A673 (cell line): ENCODE data around the gene P4HA2.

Experiments used
- CTCF ChIP-seq: fragments of 300-800, 200-600 bp; sonication (generic); conservative IDR thresholded peaks from 2 replicates; pipeline ENCODE4 v1.5.1; 2017; ENCODE audit warnings: low read depth, mild to moderate bottlenecking, antibody characterized with exemption, low read length, moderate library complexity, mixed read lengths
- EZH2 ChIP-seq: fragments of 200-600 bp; sonication (generic); IDR thresholded peaks from 2 replicates; pipeline ENCODE4 v1.6.1; 2017; ENCODE audit warnings: borderline replicate concordance, low read depth, mild to moderate bottlenecking, mixed read lengths, antibody characterized with exemption, low read length; ENCODE audit not compliant: poor library complexity, severe bottlenecking

GRCh38 chr5:132150565-132150964 is 77.1 kb downstream of the P4HA2 start:
- no peak for TF ChIP-seq CTCF
- TF ChIP-seq EZH2, result no peak
